ENCODE results near the gene IFI27L1.

The IFI27L1 gene

GRCh38 chr14:94079891-94080620 lies 1.1 kb upstream of the IFI27L1 start:
- no peak for DNase-seq (ENCODE audit: low spot score)

GRCh38 chr14:94081386-94081820 lies 293 bp downstream of the IFI27L1 start:
- DNase-seq (ENCODE audit: low spot score) = no peak

GRCh38 chr14:94087891-94088290 lies 6.8 kb downstream of the IFI27L1 start:
- no peak for DNase-seq (ENCODE audit: low spot score)

GRCh38 chr14:94088516-94088915 lies 7.4 kb downstream of the IFI27L1 start:
- no peak for DNase-seq (ENCODE audit: low spot score)

- DNase-seq (ENCODE audit: low spot score) = no peak
These were observed 8.4 kb downstream of the IFI27L1 start for GRCh38 chr14:94089479-94089878.

- DNase-seq (ENCODE audit: low spot score) = no peak
These were observed 12.3 kb downstream of the IFI27L1 start for GRCh38 chr14:94093418-94093817.

- DNase-seq (ENCODE audit: low spot score) = no peak
These were observed 16.0 kb downstream of the IFI27L1 start for GRCh38 chr14:94097091-94097490.

GRCh38 chr14:94098326-94098992 lies 17.3 kb downstream of the IFI27L1 start:
- DNase-seq (ENCODE audit: low spot score) = no peak

GRCh38 chr14:94099006-94099405 lies 17.9 kb downstream of the IFI27L1 start:
- DNase-seq (ENCODE audit: low spot score) = peak; percentile 34

- DNase-seq (ENCODE audit: low spot score) = no peak
These were observed 19.7 kb downstream of the IFI27L1 start for GRCh38 chr14:94100847-94101246.

- DNase-seq (ENCODE audit: low spot score) = no peak
These were observed 20.6 kb downstream of the IFI27L1 start for GRCh38 chr14:94101748-94102147.

- no peak for DNase-seq (ENCODE audit: low spot score)
These were observed 21.8 kb downstream of the IFI27L1 start for GRCh38 chr14:94102768-94103482.

- no peak for DNase-seq (ENCODE audit: low spot score)
These were observed 22.5 kb downstream of the IFI27L1 start for GRCh38 chr14:94103554-94104150.

GRCh38 chr14:94104731-94105130 lies 23.6 kb downstream of the IFI27L1 start:
- DNase-seq (ENCODE audit: low spot score) = no peak

GRCh38 chr14:94109915-94110250 lies 28.8 kb downstream of the IFI27L1 start:
- peak; percentile 30 for DNase-seq (ENCODE audit: low spot score)

GRCh38 chr14:94110552-94111181 lies 29.6 kb downstream of the IFI27L1 start, which contains the start of gene IFI27:
Gene IFI27 (plus strand): TSS chr14:94110736.
- DNase-seq (ENCODE audit: low spot score) = peak; percentile 39

GRCh38 chr14:94111276-94112095 lies 30.4 kb downstream of the IFI27L1 start:
- peak; percentile 37 for DNase-seq (ENCODE audit: low spot score)

GRCh38 chr14:94112513-94113063 lies 31.5 kb downstream of the IFI27L1 start:
- DNase-seq (ENCODE audit: low spot score) = peak; percentile 25

GRCh38 chr14:94113073-94113472 lies 32.0 kb downstream of the IFI27L1 start:
- peak; percentile 15 for DNase-seq (ENCODE audit: low spot score)

GRCh38 chr14:94113490-94113889 lies 32.4 kb downstream of the IFI27L1 start:
- peak; percentile 17 for DNase-seq (ENCODE audit: low spot score)

Measured in ecto neural progenitor cell (in vitro differentiated cells).